GM19238 (cell line): ENCODE data around the gene MCF2L2.
"Not testable (repeated sequence)": the region's sequence is repeated elsewhere in the genome, so short reads cannot be mapped to it uniquely, and the experiment has no call there.

Experiments used
- DNase-seq: peaks from one replicate; pipeline ENCODE4 v3.0.0; 2011; ENCODE audit warnings: low spot score; ENCODE audit not compliant: insufficient read length

MCF2L2 gene

GRCh38 chr3:183210341-183210740 lies 218.1 kb downstream of the MCF2L2 start:
- no peak for DNase-seq

- DNase-seq = no peak
These were observed 219.6 kb downstream of the MCF2L2 start for GRCh38 chr3:183208800-183209199.

GRCh38 chr3:183208260-183208659 lies 220.2 kb downstream of the MCF2L2 start:
- no peak for DNase-seq

- no peak for DNase-seq
These were observed 224.7 kb downstream of the MCF2L2 start for GRCh38 chr3:183203670-183204069.

GRCh38 chr3:183202004-183202722 lies 226.3 kb downstream of the MCF2L2 start:
- no peak for DNase-seq

GRCh38 chr3:183198939-183199338 lies 229.5 kb downstream of the MCF2L2 start:
- no peak for DNase-seq

GRCh38 chr3:183197734-183198133 lies 230.7 kb downstream of the MCF2L2 start:
- no peak for DNase-seq

- no peak for DNase-seq
These were observed 233.2 kb downstream of the MCF2L2 start for GRCh38 chr3:183195266-183195665.

- DNase-seq = no peak
These were observed 234.4 kb downstream of the MCF2L2 start for GRCh38 chr3:183193762-183194689.

- DNase-seq = no peak
These were observed 235.6 kb downstream of the MCF2L2 start for GRCh38 chr3:183192650-183193300.

- DNase-seq = no peak
These were observed 238.8 kb downstream of the MCF2L2 start for GRCh38 chr3:183189641-183190040.

GRCh38 chr3:183188895-183189462 lies 239.4 kb downstream of the MCF2L2 start:
- no peak for DNase-seq

- no peak for DNase-seq
These were observed 242.7 kb downstream of the MCF2L2 start for GRCh38 chr3:183185696-183186095.

- DNase-seq = no peak
These were observed 245.4 kb downstream of the MCF2L2 start for GRCh38 chr3:183182732-183183610.

GRCh38 chr3:183182073-183182472 lies 246.3 kb downstream of the MCF2L2 start:
- DNase-seq = no peak

- no peak for DNase-seq
These were observed 246.8 kb downstream of the MCF2L2 start for GRCh38 chr3:183181606-183182005.

- no peak for DNase-seq
These were observed 247.6 kb downstream of the MCF2L2 start for GRCh38 chr3:183180784-183181295.

GRCh38 chr3:183180110-183180783 lies 248.2 kb downstream of the MCF2L2 start:
- no peak for DNase-seq

- DNase-seq = not testable (repeated sequence)
These were observed 248.9 kb downstream of the MCF2L2 start for GRCh38 chr3:183179550-183179908.
